HEK293 (cell line): ENCODE results near the gene PCBP3.

ENCODE experiments used
- CTCF ChIA-PET: fragments of 350-600 bp; formaldehyde crosslinking; extraction: SDS; loops from one replicate; lab custom pipeline; 2021; ENCODE audit warnings: antibody characterized with exemption; lab: Yijun Ruan, JAX
- POLR2A ChIA-PET: fragments of 300-600 bp; formaldehyde crosslinking; extraction: SDS; loops from one replicate; lab custom pipeline; 2020; ENCODE audit warnings: antibody characterized with exemption, inconsistent platforms; lab: Yijun Ruan, JAX
- H3K27ac ChIP-seq: fragments of 200-500 bp; sonication (Bioruptor generic); 2 replicates; pipeline ENCODE4 v1.5.1; 2014; ENCODE audit warnings: low read depth, low read length, control low read depth, inconsistent platforms; ENCODE audit errors: extremely low read depth
- H3K36me3 ChIP-seq, 2 experiments: fragments of 200-500 bp in 1 of 2; sonication (Bioruptor generic) in 1 of 2; 1 replicate in 1 of 2; 2 replicates in 1 of 2; pipeline ENCODE4 v1.5.1; 2014 to 2017; ENCODE audit warnings: inconsistent platforms in 2 of 2, low read length in 2 of 2; ENCODE audit not compliant: control insufficient read depth in 2 of 2, insufficient read depth in 1 of 2
- H3K4me1 ChIP-seq: fragments of 200-500 bp; sonication (Bioruptor generic); 2 replicates; pipeline ENCODE4 v1.5.1; 2014; ENCODE audit warnings: mild to moderate bottlenecking, low read length, inconsistent platforms; ENCODE audit not compliant: control insufficient read depth, insufficient read depth
- H3K4me3 ChIP-seq: 2 replicates; pipeline ENCODE4 v1.5.1; 2011; ENCODE audit warnings: low read depth, mild to moderate bottlenecking, control low read depth, low read length, moderate library complexity
- H3K9me3 ChIP-seq: fragments of 200-500 bp; sonication (Bioruptor generic); 2 replicates; pipeline ENCODE4 v1.5.1; 2014; ENCODE audit warnings: low read depth, low read length, inconsistent platforms; ENCODE audit not compliant: control insufficient read depth, insufficient read depth
- EGR2 ChIP-seq: fragments of 450-650 bp; formaldehyde crosslinking; IDR thresholded peaks from 2 replicates; pipeline ENCODE4 v1.5.1; 2016; ENCODE audit warnings: low read depth, missing biosample characterization, missing genetic modification characterization
- GLIS1 ChIP-seq: fragments of 450-650 bp; formaldehyde crosslinking; IDR thresholded peaks from 2 replicates; pipeline ENCODE4 v1.5.1; 2016; ENCODE audit warnings: missing biosample characterization, missing genetic modification characterization
- IKZF3 ChIP-seq: fragments of 450-650 bp; IDR thresholded peaks from 2 replicates; pipeline ENCODE4 v1.5.0; 2018; ENCODE audit warnings: missing biosample characterization, mild to moderate bottlenecking, missing genetic modification characterization, moderate library complexity
- MZF1 ChIP-seq: fragments of 450-650 bp; formaldehyde crosslinking; IDR thresholded peaks from 2 replicates; pipeline ENCODE4 v1.5.1; 2017; ENCODE audit warnings: missing biosample characterization, missing genetic modification characterization, borderline replicate concordance
- OVOL3 ChIP-seq: fragments of 450-650 bp; formaldehyde crosslinking; IDR thresholded peaks from 2 replicates; pipeline ENCODE4 v1.5.1; 2016; ENCODE audit warnings: missing biosample characterization, missing genetic modification characterization
- ZBTB20 ChIP-seq: fragments of 450-650 bp; formaldehyde crosslinking; IDR thresholded peaks from 2 replicates; pipeline ENCODE4 v1.5.1; 2016; ENCODE audit warnings: missing biosample characterization, missing genetic modification characterization
- ZBTB8A ChIP-seq: fragments of 450-650 bp; formaldehyde crosslinking; IDR thresholded peaks from 2 replicates; pipeline ENCODE4 v1.5.1; 2016; ENCODE audit warnings: missing biosample characterization, missing genetic modification characterization
- ZFP41 ChIP-seq: fragments of 450-650 bp; formaldehyde crosslinking; IDR thresholded peaks from 2 replicates; pipeline ENCODE4 v1.5.1; 2016; ENCODE audit warnings: missing biosample characterization, missing genetic modification characterization, borderline replicate concordance
- ZNF112 ChIP-seq: fragments of 450-650 bp; formaldehyde crosslinking; IDR thresholded peaks from 2 replicates; pipeline ENCODE4 v1.5.0; 2017; ENCODE audit warnings: missing biosample characterization, missing genetic modification characterization
- ZNF155 ChIP-seq: fragments of 450-650 bp; formaldehyde crosslinking; IDR thresholded peaks from 2 replicates; pipeline ENCODE4 v1.5.1; 2016; ENCODE audit warnings: missing biosample characterization, missing genetic modification characterization
- ZNF2 ChIP-seq: fragments of 450-650 bp; formaldehyde crosslinking; IDR thresholded peaks from 2 replicates; pipeline ENCODE4 v1.5.1; 2016; ENCODE audit warnings: missing biosample characterization, missing genetic modification characterization
- ZNF214 ChIP-seq: fragments of 450-650 bp; formaldehyde crosslinking; IDR thresholded peaks from 2 replicates; pipeline ENCODE4 v1.5.1; 2017; ENCODE audit warnings: missing biosample characterization, mild to moderate bottlenecking, missing genetic modification characterization, borderline replicate concordance
- ZNF341 ChIP-seq: fragments of 450-650 bp; formaldehyde crosslinking; IDR thresholded peaks from 2 replicates; pipeline ENCODE4; 2016; ENCODE audit warnings: low read depth, missing biosample characterization, missing genetic modification characterization
- ZNF37A ChIP-seq: fragments of 450-650 bp; IDR thresholded peaks from 2 replicates; pipeline ENCODE4 v1.5.1; 2018; ENCODE audit warnings: missing biosample characterization, missing genetic modification characterization
- ZNF404 ChIP-seq: fragments of 450-650 bp; formaldehyde crosslinking; IDR thresholded peaks from 2 replicates; pipeline ENCODE4 v1.5.1; 2017; ENCODE audit warnings: missing biosample characterization, missing genetic modification characterization
- ZNF473 ChIP-seq: fragments of 450-650 bp; formaldehyde crosslinking; IDR thresholded peaks from 2 replicates; pipeline ENCODE4 v1.5.1; 2017; ENCODE audit warnings: missing biosample characterization, missing genetic modification characterization
- ZNF529 ChIP-seq: fragments of 450-650 bp; formaldehyde crosslinking; IDR thresholded peaks from 2 replicates; pipeline ENCODE4 v1.5.1; 2017; ENCODE audit warnings: missing genetic modification characterization, missing biosample characterization; ENCODE audit not compliant: insufficient replicate concordance
- ZNF544 ChIP-seq: fragments of 450-650 bp; formaldehyde crosslinking; IDR thresholded peaks from 2 replicates; pipeline ENCODE4 v1.5.0; 2017; ENCODE audit warnings: missing biosample characterization, missing genetic modification characterization
- ZNF548 ChIP-seq: fragments of 450-650 bp; formaldehyde crosslinking; IDR thresholded peaks from 2 replicates; pipeline ENCODE4 v1.5.1; 2016; ENCODE audit warnings: missing biosample characterization, missing genetic modification characterization
- ZNF558 ChIP-seq: fragments of 450-650 bp; formaldehyde crosslinking; IDR thresholded peaks from 2 replicates; pipeline ENCODE4 v1.5.1; 2016; ENCODE audit warnings: missing biosample characterization, missing genetic modification characterization
- ZNF600 ChIP-seq: fragments of 450-650 bp; formaldehyde crosslinking; IDR thresholded peaks from 2 replicates; pipeline ENCODE4 v1.5.1; 2016; ENCODE audit warnings: missing biosample characterization, missing genetic modification characterization
- ZNF629 ChIP-seq: fragments of 450-650 bp; formaldehyde crosslinking; IDR thresholded peaks from 2 replicates; pipeline ENCODE4 v1.5.1; 2017; ENCODE audit warnings: missing biosample characterization, missing genetic modification characterization
- ZNF701 ChIP-seq: fragments of 450-650 bp; formaldehyde crosslinking; IDR thresholded peaks from 2 replicates; pipeline ENCODE4 v1.5.1; 2016; ENCODE audit warnings: missing biosample characterization, missing genetic modification characterization
- ZNF843 ChIP-seq: fragments of 450-650 bp; formaldehyde crosslinking; IDR thresholded peaks from 2 replicates; pipeline ENCODE4 v1.5.1; 2016; ENCODE audit warnings: missing biosample characterization, missing genetic modification characterization
- ZSCAN16 ChIP-seq: fragments of 450-650 bp; formaldehyde crosslinking; IDR thresholded peaks from 2 replicates; pipeline ENCODE4 v1.5.1; 2016; ENCODE audit warnings: missing biosample characterization, missing genetic modification characterization
- ZSCAN23 ChIP-seq: fragments of 450-650 bp; formaldehyde crosslinking; IDR thresholded peaks from 2 replicates; pipeline ENCODE4 v1.5.1; 2016; ENCODE audit warnings: missing biosample characterization, missing genetic modification characterization
- ZXDB ChIP-seq: fragments of 450-650 bp; formaldehyde crosslinking; IDR thresholded peaks from 2 replicates; pipeline ENCODE4 v1.5.1; 2016; ENCODE audit warnings: missing biosample characterization, missing genetic modification characterization
- TF ChIP-seq, protein P1 (sequence below): fragments of 450-650 bp; formaldehyde crosslinking; IDR thresholded peaks from 2 replicates; pipeline ENCODE4 v1.5.1; 2016; ENCODE audit warnings: missing biosample characterization, missing genetic modification characterization
- TF ChIP-seq, protein P2 (sequence below): fragments of 450-650 bp; formaldehyde crosslinking; IDR thresholded peaks from 2 replicates; pipeline ENCODE4 v1.5.1; 2016; ENCODE audit warnings: missing biosample characterization, missing genetic modification characterization
- TF ChIP-seq, protein P3 (sequence below): fragments of 450-650 bp; formaldehyde crosslinking; IDR thresholded peaks from 2 replicates; pipeline ENCODE4 v1.5.1; 2016; ENCODE audit warnings: missing biosample characterization, missing genetic modification characterization, low read depth
- TF ChIP-seq, protein P4 (sequence below): fragments of 450-650 bp; formaldehyde crosslinking; IDR thresholded peaks from 2 replicates; pipeline ENCODE4 v1.5.1; 2017; ENCODE audit warnings: missing biosample characterization, missing genetic modification characterization

The PCBP3 gene

DNA sequence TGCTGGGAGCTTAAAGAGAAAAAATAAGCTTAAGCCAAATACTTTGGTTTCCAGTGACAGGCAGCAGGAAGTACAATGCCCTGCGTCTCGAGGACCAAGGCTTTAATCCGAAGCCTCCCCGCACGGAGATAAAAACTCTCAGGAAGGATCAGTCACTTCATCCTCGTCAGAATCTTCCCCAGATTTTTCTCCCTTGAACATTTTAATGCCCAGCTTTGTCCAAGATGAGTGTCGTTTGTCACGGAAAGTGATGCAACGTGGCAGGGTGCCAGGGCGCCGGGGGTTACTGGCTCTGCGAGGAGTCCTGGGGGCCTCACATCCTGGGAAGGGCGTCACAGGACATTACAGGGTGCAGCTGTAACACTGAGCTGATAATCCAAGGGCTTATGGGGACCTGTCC, 25.2 kb upstream of the PCBP3 start (continued):
- TF ChIP-seq, protein P1, sequence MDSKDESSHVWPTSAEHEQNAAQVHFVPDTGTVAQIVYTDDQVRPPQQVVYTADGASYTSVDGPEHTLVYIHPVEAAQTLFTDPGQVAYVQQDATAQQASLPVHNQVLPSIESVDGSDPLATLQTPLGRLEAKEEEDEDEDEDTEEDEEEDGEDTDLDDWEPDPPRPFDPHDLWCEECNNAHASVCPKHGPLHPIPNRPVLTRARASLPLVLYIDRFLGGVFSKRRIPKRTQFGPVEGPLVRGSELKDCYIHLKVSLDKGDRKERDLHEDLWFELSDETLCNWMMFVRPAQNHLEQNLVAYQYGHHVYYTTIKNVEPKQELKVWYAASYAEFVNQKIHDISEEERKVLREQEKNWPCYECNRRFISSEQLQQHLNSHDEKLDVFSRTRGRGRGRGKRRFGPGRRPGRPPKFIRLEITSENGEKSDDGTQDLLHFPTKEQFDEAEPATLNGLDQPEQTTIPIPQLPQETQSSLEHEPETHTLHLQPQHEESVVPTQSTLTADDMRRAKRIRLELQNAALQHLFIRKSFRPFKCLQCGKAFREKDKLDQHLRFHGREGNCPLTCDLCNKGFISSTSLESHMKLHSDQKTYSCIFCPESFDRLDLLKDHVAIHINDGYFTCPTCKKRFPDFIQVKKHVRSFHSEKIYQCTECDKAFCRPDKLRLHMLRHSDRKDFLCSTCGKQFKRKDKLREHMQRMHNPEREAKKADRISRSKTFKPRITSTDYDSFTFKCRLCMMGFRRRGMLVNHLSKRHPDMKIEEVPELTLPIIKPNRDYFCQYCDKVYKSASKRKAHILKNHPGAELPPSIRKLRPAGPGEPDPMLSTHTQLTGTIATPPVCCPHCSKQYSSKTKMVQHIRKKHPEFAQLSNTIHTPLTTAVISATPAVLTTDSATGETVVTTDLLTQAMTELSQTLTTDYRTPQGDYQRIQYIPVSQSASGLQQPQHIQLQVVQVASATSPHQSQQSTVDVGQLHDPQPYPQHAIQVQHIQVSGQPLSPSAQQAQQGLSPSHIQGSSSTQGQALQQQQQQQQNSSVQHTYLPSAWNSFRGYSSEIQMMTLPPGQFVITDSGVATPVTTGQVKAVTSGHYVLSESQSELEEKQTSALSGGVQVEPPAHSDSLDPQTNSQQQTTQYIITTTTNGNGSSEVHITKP (tag by site-specific recombination) = peak; percentile 91
- TF ChIP-seq ZNF600 (tag by site-specific recombination) = peak; percentile 53; the same call in 1 of the 2 replicates
- peak; percentile 61 for TF ChIP-seq ZNF529 (tag by site-specific recombination)
- no peak for TF ChIP-seq ZNF701 (tag by site-specific recombination)
- no peak for TF ChIP-seq EGR2 (tag by site-specific recombination)
- TF ChIP-seq, protein P2, sequence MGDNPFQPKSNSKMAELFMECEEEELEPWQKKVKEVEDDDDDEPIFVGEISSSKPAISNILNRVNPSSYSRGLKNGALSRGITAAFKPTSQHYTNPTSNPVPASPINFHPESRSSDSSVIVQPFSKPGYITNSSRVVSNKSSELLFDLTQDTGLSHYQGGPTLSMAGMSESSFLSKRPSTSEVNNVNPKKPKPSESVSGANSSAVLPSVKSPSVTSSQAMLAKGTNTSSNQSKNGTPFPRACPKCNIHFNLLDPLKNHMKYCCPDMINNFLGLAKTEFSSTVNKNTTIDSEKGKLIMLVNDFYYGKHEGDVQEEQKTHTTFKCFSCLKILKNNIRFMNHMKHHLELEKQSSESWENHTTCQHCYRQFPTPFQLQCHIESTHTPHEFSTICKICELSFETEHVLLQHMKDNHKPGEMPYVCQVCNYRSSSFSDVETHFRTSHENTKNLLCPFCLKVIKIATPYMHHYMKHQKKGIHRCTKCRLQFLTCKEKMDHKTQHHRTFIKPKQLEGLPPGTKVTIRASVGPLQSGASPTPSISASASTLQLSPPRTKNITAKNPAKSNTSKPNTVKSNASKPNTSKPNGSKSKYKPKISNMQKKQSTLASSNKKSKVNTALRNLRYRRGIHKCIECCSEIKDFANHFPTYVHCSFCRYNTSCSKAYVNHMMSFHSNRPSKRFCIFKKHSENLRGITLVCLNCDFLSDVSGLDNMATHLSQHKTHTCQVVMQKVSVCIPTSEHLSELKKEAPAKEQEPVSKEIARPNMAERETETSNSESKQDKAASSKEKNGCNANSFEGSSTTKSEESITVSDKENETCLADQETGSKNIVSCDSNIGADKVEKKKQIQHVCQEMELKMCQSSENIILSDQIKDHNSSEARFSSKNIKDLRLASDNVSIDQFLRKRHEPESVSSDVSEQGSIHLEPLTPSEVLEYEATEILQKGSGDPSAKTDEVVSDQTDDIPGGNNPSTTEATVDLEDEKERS = no peak
- TF ChIP-seq ZSCAN23 = 0 out of 2 replicates have a peak, but pooled peaks have one; percentile 24
- peak; percentile 49; the same call in 1 of the 2 replicates for TF ChIP-seq ZNF558
- no peak for TF ChIP-seq ZNF112
- no peak for TF ChIP-seq ZNF548
- TF ChIP-seq, protein P3, sequence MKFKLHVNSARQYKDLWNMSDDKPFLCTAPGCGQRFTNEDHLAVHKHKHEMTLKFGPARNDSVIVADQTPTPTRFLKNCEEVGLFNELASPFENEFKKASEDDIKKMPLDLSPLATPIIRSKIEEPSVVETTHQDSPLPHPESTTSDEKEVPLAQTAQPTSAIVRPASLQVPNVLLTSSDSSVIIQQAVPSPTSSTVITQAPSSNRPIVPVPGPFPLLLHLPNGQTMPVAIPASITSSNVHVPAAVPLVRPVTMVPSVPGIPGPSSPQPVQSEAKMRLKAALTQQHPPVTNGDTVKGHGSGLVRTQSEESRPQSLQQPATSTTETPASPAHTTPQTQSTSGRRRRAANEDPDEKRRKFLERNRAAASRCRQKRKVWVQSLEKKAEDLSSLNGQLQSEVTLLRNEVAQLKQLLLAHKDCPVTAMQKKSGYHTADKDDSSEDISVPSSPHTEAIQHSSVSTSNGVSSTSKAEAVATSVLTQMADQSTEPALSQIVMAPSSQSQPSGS = peak; percentile 56; the same call in 1 of the 2 replicates
- TF ChIP-seq ZNF629 = peak; percentile 82
- TF ChIP-seq IKZF3 (tag by site-specific recombination) = peak; percentile 90
- TF ChIP-seq OVOL3 (tag by site-specific recombination) = no peak
- peak; percentile 97 for TF ChIP-seq GLIS1 (tag by site-specific recombination)
- no peak for TF ChIP-seq ZNF2
- TF ChIP-seq ZNF341 (tag by site-specific recombination) = peak; percentile 66

DNA sequence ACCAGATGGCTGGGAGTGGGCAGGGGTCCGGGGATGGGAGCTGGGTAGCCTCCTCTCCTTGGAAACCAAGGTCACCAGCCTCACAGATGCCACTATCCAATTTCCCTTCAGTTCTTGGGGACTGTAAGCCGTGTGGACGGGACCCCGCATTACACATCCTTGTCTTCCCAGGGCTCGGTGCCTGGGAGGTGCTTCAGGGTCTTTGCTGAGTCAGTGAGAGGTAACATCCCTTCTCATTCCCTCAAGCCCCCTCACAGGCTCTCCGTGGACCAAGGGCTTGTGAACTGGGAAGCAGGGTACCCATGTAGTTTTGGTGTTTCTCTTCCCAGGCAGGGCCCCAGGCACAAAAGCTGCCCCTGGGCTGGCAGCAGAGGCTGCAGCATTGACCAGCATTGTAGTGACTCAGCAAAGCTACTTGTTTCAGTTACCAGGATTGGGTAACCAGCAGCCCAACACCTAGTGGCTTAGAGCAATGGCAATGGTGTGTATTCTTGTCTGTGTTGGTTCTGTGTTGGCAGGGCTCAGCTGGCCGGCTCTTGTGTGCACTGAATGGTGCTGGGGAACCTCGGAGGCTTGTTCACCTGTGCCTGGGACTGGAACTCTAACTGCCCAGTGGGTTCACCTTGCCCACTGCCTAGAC, 24.6 kb upstream of the PCBP3 start:
- H3K36me3 ChIP-seq = no peaks in the 10 kb centered on the region
- ChIA-PET CTCF (no interaction called here), POLR2A (no interaction called here)
- H3K27ac ChIP-seq = no peak overlapping the region
- peaks cover 15% of the 10 kb centered on the region; the same call in 1 of the 2 replicates for H3K4me1 ChIP-seq
- H3K9me3 ChIP-seq = no peaks in the 10 kb centered on the region
- H3K4me3 ChIP-seq = no peak overlapping the region
- TF ChIP-seq ZBTB20 (peak; percentile 31; the same call in 1 of the 2 replicates), ZNF548 (peak; percentile 27; the same call in 1 of the 2 replicates), ZNF155 (tag by site-specific recombination) (no peak), ZSCAN16 (tag by site-specific recombination) (no peak), ZBTB8A (no peak), ZFP41 (tag by site-specific recombination) (no peak), ZNF214 (tag by site-specific recombination) (no peak), IKZF3 (tag by site-specific recombination) (no peak), ZNF404 (tag by site-specific recombination) (no peak), ZNF544 (tag by site-specific recombination) (no peak), ZNF37A (tag by site-specific recombination) (no peak), ZNF843 (tag by site-specific recombination) (no peak), ZNF473 (tag by site-specific recombination) (no peak), MZF1 (tag by site-specific recombination) (no peak), ZXDB (no peak)
- TF ChIP-seq, protein P4, sequence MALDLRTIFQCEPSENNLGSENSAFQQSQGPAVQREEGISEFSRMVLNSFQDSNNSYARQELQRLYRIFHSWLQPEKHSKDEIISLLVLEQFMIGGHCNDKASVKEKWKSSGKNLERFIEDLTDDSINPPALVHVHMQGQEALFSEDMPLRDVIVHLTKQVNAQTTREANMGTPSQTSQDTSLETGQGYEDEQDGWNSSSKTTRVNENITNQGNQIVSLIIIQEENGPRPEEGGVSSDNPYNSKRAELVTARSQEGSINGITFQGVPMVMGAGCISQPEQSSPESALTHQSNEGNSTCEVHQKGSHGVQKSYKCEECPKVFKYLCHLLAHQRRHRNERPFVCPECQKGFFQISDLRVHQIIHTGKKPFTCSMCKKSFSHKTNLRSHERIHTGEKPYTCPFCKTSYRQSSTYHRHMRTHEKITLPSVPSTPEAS = no peak
